HG03108 (cell line): Measurements from ENCODE around the gene CLCNKB.
"Not testable (repeated sequence)": the region's sequence is repeated elsewhere in the genome, so short reads cannot be mapped to it uniquely, and the experiment has no call there.

ENCODE experiments used
- ATAC-seq: cut with Tn5 transposase; IDR thresholded peaks from one replicate; pipeline ENCODE4 v1.9.1; 2021; ENCODE audit warnings: moderate library complexity; ENCODE audit not compliant: unreplicated experiment

The CLCNKB gene

GRCh38 chr1:16014509-16015482 is 28.8 kb upstream of the CLCNKB start:
- no peak for ATAC-seq

- ATAC-seq: no peak
Measured at GRCh38 chr1:16015491-16015890, 28.1 kb upstream of the CLCNKB start.

GRCh38 chr1:16015960-16016901 is 27.4 kb upstream of the CLCNKB start:
- ATAC-seq: no peak

GRCh38 chr1:16017076-16017460 is 26.5 kb upstream of the CLCNKB start:
- no peak for ATAC-seq

GRCh38 chr1:16017461-16018303 is 25.9 kb upstream of the CLCNKB start, which contains the start of gene HSPB7:
TSS of gene HSPB7 (minus strand) at chr1:16018043. CDS start at chr1:16017963, 80 bp downstream.
- ATAC-seq: no peak

- ATAC-seq: no peak
Measured at GRCh38 chr1:16018308-16018707, 25.3 kb upstream of the CLCNKB start.

GRCh38 chr1:16018749-16019643 is 24.6 kb upstream of the CLCNKB start:
- no peak for ATAC-seq

GRCh38 chr1:16019644-16020277 is 23.8 kb upstream of the CLCNKB start:
- no peak for ATAC-seq

GRCh38 chr1:16020325-16020724 is 23.3 kb upstream of the CLCNKB start:
- no peak for ATAC-seq

GRCh38 chr1:16020878-16021277 is 22.7 kb upstream of the CLCNKB start:
- ATAC-seq: not testable (repeated sequence)

- ATAC-seq: no peak
Measured at GRCh38 chr1:16021681-16022080, 21.9 kb upstream of the CLCNKB start, which contains the start of gene CLCNKA. TSS of gene CLCNKA (plus strand) at chr1:16022036. CDS start at chr1:16022620, 584 bp downstream.

GRCh38 chr1:16022393-16022792 is 21.2 kb upstream of the CLCNKB start:
- ATAC-seq: no peak

GRCh38 chr1:16023050-16023653 is 20.4 kb upstream of the CLCNKB start:
- ATAC-seq: no peak

- ATAC-seq: not testable (repeated sequence)
Measured at GRCh38 chr1:16026302-16026701, 17.3 kb upstream of the CLCNKB start.

GRCh38 chr1:16026723-16027484 is 16.7 kb upstream of the CLCNKB start:
- no peak for ATAC-seq

- no peak for ATAC-seq
Measured at GRCh38 chr1:16028237-16029002, 15.2 kb upstream of the CLCNKB start.

- not testable (repeated sequence) for ATAC-seq
Measured at GRCh38 chr1:16029003-16029268, 14.6 kb upstream of the CLCNKB start.
